ENCODE data around the gene ASB14.
"Not testable (repeated sequence)": the region's sequence is repeated elsewhere in the genome, so short reads cannot be mapped to it uniquely, and the experiment has no call there.

DNA sequence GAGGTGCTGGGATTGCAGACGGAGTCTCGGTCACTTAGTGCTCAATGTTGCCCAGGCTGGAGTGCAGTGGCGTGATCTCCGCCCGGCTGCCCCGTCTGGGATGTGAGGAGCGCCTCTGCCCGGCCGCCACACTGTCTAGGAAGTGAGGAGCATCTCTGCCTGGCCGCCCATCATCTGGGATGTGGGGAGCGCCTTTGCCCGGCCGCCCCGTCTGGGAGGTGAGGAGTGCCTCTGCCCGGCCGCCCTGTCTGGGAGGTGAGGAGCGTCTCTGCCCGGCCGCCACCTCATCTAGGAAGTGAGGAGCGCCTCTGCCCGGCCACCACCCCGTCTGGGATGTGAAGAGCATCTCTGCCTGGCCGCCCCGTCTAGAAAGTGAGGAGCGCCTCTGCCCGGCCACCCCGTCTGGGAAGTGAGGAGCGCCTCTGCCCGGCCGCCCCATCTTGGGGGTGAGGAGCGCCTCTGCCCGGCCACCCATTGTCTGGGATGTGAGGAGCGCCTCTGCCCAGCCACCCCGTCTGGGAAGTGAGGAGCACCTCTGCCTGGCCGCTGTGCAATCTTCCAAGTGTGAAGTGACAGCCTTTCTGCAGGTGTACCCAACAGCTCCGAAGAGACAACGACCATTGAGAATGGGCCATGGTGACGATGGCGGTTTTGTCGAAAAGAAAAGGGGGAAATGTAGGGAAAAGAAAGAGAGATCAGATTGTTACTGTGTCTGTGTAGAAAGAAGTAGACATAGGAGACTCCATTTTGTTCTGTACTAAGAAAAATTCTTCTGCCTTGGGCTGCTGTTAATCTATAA is 46.0 kb upstream of the ASB14 start:
- not testable (repeated sequence) for TF ChIP-seq POLR2A, POLR2AphosphoS5, EP300 (IDR thresholded peaks at IDR 0.05)
- TF ChIP-seq, protein P1, sequence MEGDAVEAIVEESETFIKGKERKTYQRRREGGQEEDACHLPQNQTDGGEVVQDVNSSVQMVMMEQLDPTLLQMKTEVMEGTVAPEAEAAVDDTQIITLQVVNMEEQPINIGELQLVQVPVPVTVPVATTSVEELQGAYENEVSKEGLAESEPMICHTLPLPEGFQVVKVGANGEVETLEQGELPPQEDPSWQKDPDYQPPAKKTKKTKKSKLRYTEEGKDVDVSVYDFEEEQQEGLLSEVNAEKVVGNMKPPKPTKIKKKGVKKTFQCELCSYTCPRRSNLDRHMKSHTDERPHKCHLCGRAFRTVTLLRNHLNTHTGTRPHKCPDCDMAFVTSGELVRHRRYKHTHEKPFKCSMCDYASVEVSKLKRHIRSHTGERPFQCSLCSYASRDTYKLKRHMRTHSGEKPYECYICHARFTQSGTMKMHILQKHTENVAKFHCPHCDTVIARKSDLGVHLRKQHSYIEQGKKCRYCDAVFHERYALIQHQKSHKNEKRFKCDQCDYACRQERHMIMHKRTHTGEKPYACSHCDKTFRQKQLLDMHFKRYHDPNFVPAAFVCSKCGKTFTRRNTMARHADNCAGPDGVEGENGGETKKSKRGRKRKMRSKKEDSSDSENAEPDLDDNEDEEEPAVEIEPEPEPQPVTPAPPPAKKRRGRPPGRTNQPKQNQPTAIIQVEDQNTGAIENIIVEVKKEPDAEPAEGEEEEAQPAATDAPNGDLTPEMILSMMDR (IDR thresholded peaks at IDR 0.05): not testable (repeated sequence)

Data from stomach (tissue), 4 donors.